Mesodermal cell (in vitro differentiated cells): ENCODE measurements around the gene TMA7B.

ENCODE experiments used
- H3K27ac ChIP-seq: 2 replicates; pipeline ENCODE4 v1.7.0; 2013; ENCODE audit warnings: mild to moderate bottlenecking, low read depth, low read length, moderate library complexity; ENCODE audit not compliant: severe bottlenecking
- H3K36me3 ChIP-seq: 2 replicates; pipeline ENCODE4 v1.7.1; 2013; ENCODE audit warnings: mild to moderate bottlenecking, low read length, moderate library complexity; ENCODE audit not compliant: control insufficient read depth, insufficient read depth
- H3K4me1 ChIP-seq: one replicate; pipeline ENCODE4 v1.7.1; 2013; ENCODE audit warnings: mild to moderate bottlenecking, low read length; ENCODE audit not compliant: insufficient read depth, control insufficient read depth, poor library complexity, severe bottlenecking
- H3K4me3 ChIP-seq: 2 replicates; pipeline ENCODE4 v1.7.0; 2013; ENCODE audit warnings: low read length, control low read depth, mild to moderate bottlenecking; ENCODE audit not compliant: insufficient read depth, poor library complexity, severe bottlenecking; ENCODE audit errors: extremely low read depth
- H3K9me3 ChIP-seq: 2 replicates; pipeline ENCODE4 v1.7.1; 2013; ENCODE audit warnings: mild to moderate bottlenecking, low read length, moderate library complexity; ENCODE audit not compliant: control insufficient read depth
- WGBS, 2 experiments: methylation state at CpG; one replicate each; pipeline ENCODE4 v1.1.5; 2013; ENCODE audit warnings: missing lambda C conversion rate in 2 of 2; ENCODE audit not compliant: insufficient coverage in 2 of 2; 5-methylcytosine and 5-hydroxymethylcytosine counted together

The TMA7B gene

GRCh38 chr22:39923696-39924095 lies 36.5 kb upstream of the TMA7B start:
- 90 to 93% methylated on average over 4 of the region's 5 CpGs for WGBS, 2 experiments
- Histone ChIP-seq H3K4me3 (no peak overlapping the region), H3K36me3 (no peaks in the 10 kb centered on the region), H3K4me1 (peaks cover 14% of the 10 kb centered on the region), H3K9me3 (no peaks in the 10 kb centered on the region), H3K27ac (no peak overlapping the region)

- H3K36me3 ChIP-seq: no peaks in the 10 kb centered on the region
- peaks cover 14% of the 10 kb centered on the region for H3K4me1 ChIP-seq
- no peak overlapping the region for H3K27ac ChIP-seq
- WGBS, 2 experiments: 94 to 97% methylated on average over 15 to 17 of the region's 18 CpGs
- no peak overlapping the region for H3K4me3 ChIP-seq
- no peaks in the 10 kb centered on the region for H3K9me3 ChIP-seq
These were observed 35.9 kb upstream of the TMA7B start for GRCh38 chr22:39924286-39924685.

GRCh38 chr22:39925273-39925672 lies 34.9 kb upstream of the TMA7B start:
- 100% methylated on average over 1 of the region's 2 CpGs; no CpG with 5 or more reads in 1 of the 2 experiments for WGBS, 2 experiments
- H3K4me3 ChIP-seq: no peak overlapping the region
- H3K9me3 ChIP-seq: no peaks in the 10 kb centered on the region
- no peak overlapping the region for H3K27ac ChIP-seq
- H3K36me3 ChIP-seq: no peaks in the 10 kb centered on the region
- peaks cover 14% of the 10 kb centered on the region for H3K4me1 ChIP-seq

- no peak overlapping the region for H3K27ac ChIP-seq
- no peak overlapping the region for H3K4me3 ChIP-seq
- H3K9me3 ChIP-seq: no peaks in the 10 kb centered on the region
- H3K36me3 ChIP-seq: no peaks in the 10 kb centered on the region
- peaks cover 14% of the 10 kb centered on the region for H3K4me1 ChIP-seq
- 80 to 94% methylated on average over 3 to 6 of the region's 8 CpGs for WGBS, 2 experiments
These were observed 34.1 kb upstream of the TMA7B start for GRCh38 chr22:39925909-39926679.

GRCh38 chr22:39926753-39927152 lies 33.4 kb upstream of the TMA7B start:
- WGBS, 2 experiments: 89 to 93% methylated on average over 2 to 4 of the region's 5 CpGs

GRCh38 chr22:39927544-39927943 lies 32.7 kb upstream of the TMA7B start:
- Histone ChIP-seq H3K4me1 (peaks cover 14% of the 10 kb centered on the region), H3K36me3 (no peaks in the 10 kb centered on the region), H3K27ac (no peak overlapping the region), H3K9me3 (no peaks in the 10 kb centered on the region), H3K4me3 (no peak overlapping the region)
- WGBS, 2 experiments: 68 to 72% methylated on average over 7 of the region's 7 CpGs

More at GRCh38 chr22:39926753-39927152, 33.4 kb upstream of the TMA7B start:
- H3K4me3 ChIP-seq: no peak overlapping the region
- H3K36me3 ChIP-seq: no peaks in the 10 kb centered on the region
- no peak overlapping the region for H3K27ac ChIP-seq
- H3K9me3 ChIP-seq: no peaks in the 10 kb centered on the region
- peaks cover 14% of the 10 kb centered on the region for H3K4me1 ChIP-seq

GRCh38 chr22:39928536-39929520 lies 31.4 kb upstream of the TMA7B start:
- H3K4me3 ChIP-seq: no peak overlapping the region
- H3K36me3 ChIP-seq: no peaks in the 10 kb centered on the region
- H3K4me1 ChIP-seq: peaks cover 14% of the 10 kb centered on the region
- no peak overlapping the region for H3K27ac ChIP-seq
- H3K9me3 ChIP-seq: no peaks in the 10 kb centered on the region
- 85 to 100% methylated on average over 3 to 4 of the region's 4 CpGs for WGBS, 2 experiments

GRCh38 chr22:39931251-39931650 lies 28.9 kb upstream of the TMA7B start:
- 88 to 92% methylated on average over 2 of the region's 2 CpGs for WGBS, 2 experiments
- no peak overlapping the region for H3K27ac ChIP-seq
- no peaks in the 10 kb centered on the region for H3K36me3 ChIP-seq

GRCh38 chr22:39932166-39932565 lies 28.0 kb upstream of the TMA7B start:
- H3K9me3 ChIP-seq: no peaks in the 10 kb centered on the region
- peaks cover 8% of the 10 kb centered on the region for H3K4me1 ChIP-seq
- no CpG with 5 or more reads among the region's 2 CpGs for WGBS, 2 experiments
- H3K36me3 ChIP-seq: no peaks in the 10 kb centered on the region
- no peak overlapping the region for H3K4me3 ChIP-seq
- H3K27ac ChIP-seq: no peak overlapping the region

More at GRCh38 chr22:39931251-39931650, 28.9 kb upstream of the TMA7B start:
- Histone ChIP-seq H3K4me3 (no peak overlapping the region), H3K9me3 (no peaks in the 10 kb centered on the region), H3K4me1 (peaks cover 14% of the 10 kb centered on the region)

- 18 to 53% methylated on average over 3 to 5 of the region's 7 CpGs for WGBS, 2 experiments
- no peak overlapping the region for H3K4me3 ChIP-seq
- H3K9me3 ChIP-seq: no peaks in the 10 kb centered on the region
- H3K27ac ChIP-seq: no peak overlapping the region
- no peaks in the 10 kb centered on the region for H3K36me3 ChIP-seq
- H3K4me1 ChIP-seq: no peaks in the 10 kb centered on the region
These were observed 27.1 kb upstream of the TMA7B start for GRCh38 chr22:39932918-39933649.
